HEK293 (cell line): ENCODE measurements around the gene ITGAX.

Experiments used
- CTCF ChIP-seq: fragments of 450-650 bp; formaldehyde crosslinking; IDR thresholded peaks from 2 replicates; pipeline ENCODE4 v1.5.1; 2016; ENCODE audit warnings: missing biosample characterization, missing genetic modification characterization
- YY1 ChIP-seq: fragments of 450-650 bp; formaldehyde crosslinking; IDR thresholded peaks from 2 replicates; pipeline ENCODE4 v1.5.1; 2018; ENCODE audit warnings: missing biosample characterization, missing genetic modification characterization
- ZNF121 ChIP-seq: fragments of 450-650 bp; formaldehyde crosslinking; IDR thresholded peaks from 2 replicates; pipeline ENCODE4 v1.5.1; 2016; ENCODE audit warnings: missing biosample characterization, missing genetic modification characterization
- ZNF146 ChIP-seq: fragments of 450-650 bp; formaldehyde crosslinking; IDR thresholded peaks from 2 replicates; pipeline ENCODE4 v1.5.1; 2016; ENCODE audit warnings: missing biosample characterization, missing genetic modification characterization
- ZNF48 ChIP-seq: fragments of 450-650 bp; formaldehyde crosslinking; IDR thresholded peaks from 2 replicates; pipeline ENCODE4 v1.5.1; 2016; ENCODE audit warnings: missing biosample characterization, missing genetic modification characterization
- ZNF555 ChIP-seq: fragments of 450-650 bp; formaldehyde crosslinking; conservative IDR thresholded peaks from 2 replicates; pipeline ENCODE4 v1.5.1; 2017; ENCODE audit warnings: missing biosample characterization, mild to moderate bottlenecking, missing genetic modification characterization, inconsistent platforms
- ZNF76 ChIP-seq: fragments of 450-650 bp; formaldehyde crosslinking; IDR thresholded peaks from 2 replicates; pipeline ENCODE4; 2016; ENCODE audit warnings: low read depth, missing biosample characterization, missing genetic modification characterization, borderline replicate concordance

- no peak for TF ChIP-seq YY1 (tag by site-specific recombination)
- TF ChIP-seq ZNF76 (tag by site-specific recombination) = no peak
- no peak for TF ChIP-seq ZNF48 (tag by site-specific recombination)
- TF ChIP-seq CTCF (tag by site-specific recombination) = no peak
- TF ChIP-seq ZNF121 (tag by site-specific recombination) = no peak
- TF ChIP-seq ZNF555 (tag by site-specific recombination) = no peak
- TF ChIP-seq ZNF146 (tag by site-specific recombination) = no peak
These were observed at the start of gene ITGAX for GRCh38 chr16:31354394-31355291.
